GM18909 (cell line): ENCODE data around the gene AFG3L2.
A peak's percentile ranks its signal among the peaks of the same experiment; 100 is the strongest.

Experiments
- ATAC-seq: cut with Tn5 transposase; IDR thresholded peaks from one replicate; pipeline ENCODE4 v1.9.1; 2021; ENCODE audit warnings: mild to moderate bottlenecking; ENCODE audit not compliant: unreplicated experiment, poor library complexity

Gene AFG3L2

DNA sequence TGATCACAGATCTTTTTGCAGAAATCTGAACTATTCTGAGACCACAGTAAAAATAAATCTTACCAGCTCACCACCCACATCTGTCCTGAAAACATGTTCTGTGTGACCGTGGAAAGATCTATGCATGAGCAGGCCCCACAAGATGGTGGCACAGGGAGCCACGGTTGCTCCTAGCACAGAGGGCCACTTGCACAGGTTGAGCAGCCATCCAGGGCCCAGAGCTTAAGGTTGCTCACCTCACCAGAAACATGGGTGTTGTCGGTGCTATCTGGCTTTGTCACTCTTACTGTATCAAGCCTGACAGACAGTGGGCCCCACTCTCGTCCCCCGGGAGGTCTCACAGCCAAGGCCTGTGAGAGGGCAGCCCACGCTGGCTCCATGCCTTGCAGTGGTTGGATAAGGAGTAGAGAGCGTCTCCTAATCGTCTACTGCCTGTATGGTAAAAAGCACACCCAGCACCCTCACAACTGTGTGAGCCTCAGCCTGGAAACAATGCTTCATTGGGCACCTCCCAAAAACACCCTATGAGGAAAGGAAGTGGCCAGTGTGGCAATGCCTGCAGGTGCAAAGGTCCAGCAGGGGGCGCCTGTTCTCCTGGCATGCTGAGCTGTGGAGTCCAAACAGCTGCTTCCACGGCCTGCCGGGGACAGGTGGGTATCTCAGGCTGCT lies 49.4 kb downstream of the AFG3L2 start:
- peak; percentile 83 for ATAC-seq

DNA sequence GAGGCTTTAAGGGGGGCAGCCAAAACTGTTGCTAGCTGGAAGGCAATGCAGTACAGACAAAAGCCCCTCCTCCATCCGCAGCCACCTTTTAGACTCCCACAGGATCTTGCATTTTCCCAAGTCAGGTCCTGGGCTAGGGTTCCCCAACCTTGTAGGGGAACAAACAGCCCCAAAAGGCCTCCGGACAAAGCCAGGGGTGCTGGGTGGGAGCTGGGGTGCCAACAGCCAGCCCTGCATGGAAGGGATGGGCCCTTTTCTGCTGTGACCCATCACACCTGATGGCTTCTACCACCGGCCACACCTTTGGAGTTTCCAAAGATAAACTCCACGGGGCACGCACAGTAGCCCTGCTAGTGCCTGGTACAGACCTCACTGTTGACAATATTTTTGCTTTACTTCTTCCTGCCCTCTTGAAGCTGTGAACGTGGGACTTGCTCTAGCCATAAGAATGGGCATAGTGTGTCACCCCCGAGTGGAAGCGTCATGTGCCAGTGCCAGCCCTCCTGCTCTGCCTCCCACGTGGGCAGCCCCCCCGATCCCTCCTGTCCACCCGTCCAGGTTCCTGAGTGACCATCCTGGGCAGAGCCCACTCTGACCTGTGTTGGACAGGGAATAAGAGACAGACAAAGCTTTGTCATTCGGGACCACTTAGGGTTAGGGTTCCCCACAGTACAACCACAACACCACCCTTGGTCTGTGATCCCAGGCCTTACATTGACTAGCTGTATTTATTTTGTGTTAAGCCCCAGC lies 50.1 kb downstream of the AFG3L2 start:
- ATAC-seq, result no peak

DNA sequence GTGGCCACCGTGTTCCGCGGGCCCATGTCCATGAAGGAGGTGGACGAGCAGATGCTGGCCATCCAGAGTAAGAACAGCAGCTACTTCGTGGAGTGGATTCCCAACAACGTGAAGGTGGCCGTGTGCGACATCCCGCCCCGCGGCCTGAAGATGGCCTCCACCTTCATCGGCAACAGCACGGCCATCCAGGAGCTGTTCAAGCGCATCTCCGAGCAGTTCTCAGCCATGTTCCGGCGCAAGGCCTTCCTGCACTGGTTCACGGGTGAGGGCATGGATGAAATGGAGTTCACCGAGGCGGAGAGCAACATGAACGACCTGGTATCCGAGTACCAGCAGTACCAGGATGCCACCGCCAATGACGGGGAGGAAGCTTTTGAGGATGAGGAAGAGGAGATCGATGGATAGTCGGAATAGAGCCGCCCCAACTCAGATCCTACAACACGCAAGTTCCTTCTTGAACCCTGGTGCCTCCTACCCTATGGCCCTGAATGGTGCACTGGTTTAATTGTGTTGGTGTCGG lies 51.2 kb downstream of the AFG3L2 start:
- ATAC-seq, result no peak

DNA sequence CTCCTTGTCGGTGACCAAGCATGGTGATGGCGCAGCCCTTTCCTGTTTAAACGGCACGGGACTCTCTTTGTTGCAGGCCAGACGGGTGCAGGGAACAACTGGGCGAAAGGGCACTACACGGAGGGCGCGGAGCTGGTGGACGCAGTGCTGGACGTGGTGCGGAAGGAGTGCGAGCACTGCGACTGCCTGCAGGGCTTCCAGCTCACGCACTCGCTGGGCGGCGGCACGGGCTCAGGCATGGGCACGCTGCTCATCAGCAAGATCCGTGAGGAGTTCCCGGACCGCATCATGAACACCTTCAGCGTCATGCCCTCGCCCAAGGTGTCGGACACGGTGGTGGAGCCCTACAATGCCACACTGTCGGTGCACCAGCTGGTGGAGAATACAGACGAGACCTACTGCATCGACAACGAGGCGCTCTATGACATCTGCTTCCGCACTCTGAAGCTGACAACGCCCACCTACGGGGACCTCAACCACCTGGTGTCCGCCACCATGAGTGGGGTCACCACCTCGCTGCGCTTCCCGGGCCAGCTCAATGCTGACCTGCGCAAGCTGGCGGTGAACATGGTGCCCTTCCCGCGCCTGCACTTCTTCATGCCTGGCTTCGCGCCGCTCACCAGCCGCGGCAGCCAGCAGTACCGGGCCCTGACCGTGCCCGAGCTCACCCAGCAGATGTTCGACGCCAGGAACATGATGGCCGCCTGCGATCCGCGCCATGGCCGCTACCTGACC lies 51.9 kb downstream of the AFG3L2 start:
- no peak for ATAC-seq

DNA sequence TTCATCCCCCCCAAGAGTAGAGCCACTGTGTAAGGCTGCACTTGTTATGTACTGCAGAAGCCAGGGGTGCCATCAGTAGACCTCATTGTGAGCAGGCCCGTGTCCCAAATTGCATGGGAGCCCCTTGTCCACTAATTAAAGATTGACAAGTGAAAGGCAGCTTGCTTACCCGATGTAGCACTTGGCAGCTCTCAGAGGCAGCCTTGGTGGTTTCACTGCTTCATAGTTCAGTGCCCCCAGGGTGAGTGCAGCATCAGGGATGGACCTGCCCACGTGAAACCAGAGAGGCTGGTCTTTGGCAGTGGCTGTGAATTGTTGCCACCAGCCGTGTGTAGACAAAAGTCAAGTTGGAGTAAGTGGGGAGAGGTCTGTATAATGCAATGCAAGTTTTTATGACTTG lies 55.7 kb downstream of the AFG3L2 start:
- peak; percentile 86 for ATAC-seq

DNA sequence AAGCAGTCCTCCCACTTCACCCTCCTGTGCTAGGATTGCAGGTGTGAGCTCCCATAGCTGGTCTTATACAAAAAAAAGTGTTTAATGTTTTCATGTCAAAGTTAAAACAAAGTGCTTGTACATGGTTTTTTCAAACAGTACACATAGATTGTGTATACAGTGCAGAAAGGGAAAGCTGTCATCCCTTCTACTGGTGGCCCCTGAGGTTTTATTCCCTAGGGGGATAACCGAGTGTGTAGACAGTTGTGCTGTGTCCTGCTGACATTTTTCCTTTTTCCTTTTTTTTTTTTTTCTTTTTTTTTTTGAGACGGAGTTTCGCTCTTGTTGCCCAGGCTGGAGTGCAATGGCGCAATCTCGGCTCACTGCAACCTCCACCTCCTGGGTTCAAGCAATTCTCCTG lies 58.2 kb downstream of the AFG3L2 start:
- ATAC-seq, result no peak

DNA sequence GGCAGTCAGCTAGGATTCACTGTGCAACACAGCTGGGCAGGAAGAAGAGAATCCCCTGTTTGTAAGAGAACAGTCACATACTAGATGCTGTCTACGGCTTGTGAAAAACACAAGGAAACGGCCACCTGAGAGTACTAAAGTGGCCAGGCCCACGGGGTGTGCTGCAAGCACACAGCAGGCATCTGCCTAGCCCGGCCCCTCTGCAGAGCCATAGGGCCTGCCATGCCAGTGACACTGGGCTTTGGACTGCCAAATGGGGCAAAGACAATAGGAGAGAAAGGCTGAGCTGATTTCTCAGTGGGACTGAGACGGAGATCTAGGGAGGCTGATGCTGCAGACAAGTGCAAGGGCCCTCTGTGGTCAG lies 58.7 kb downstream of the AFG3L2 start:
- no peak for ATAC-seq

DNA sequence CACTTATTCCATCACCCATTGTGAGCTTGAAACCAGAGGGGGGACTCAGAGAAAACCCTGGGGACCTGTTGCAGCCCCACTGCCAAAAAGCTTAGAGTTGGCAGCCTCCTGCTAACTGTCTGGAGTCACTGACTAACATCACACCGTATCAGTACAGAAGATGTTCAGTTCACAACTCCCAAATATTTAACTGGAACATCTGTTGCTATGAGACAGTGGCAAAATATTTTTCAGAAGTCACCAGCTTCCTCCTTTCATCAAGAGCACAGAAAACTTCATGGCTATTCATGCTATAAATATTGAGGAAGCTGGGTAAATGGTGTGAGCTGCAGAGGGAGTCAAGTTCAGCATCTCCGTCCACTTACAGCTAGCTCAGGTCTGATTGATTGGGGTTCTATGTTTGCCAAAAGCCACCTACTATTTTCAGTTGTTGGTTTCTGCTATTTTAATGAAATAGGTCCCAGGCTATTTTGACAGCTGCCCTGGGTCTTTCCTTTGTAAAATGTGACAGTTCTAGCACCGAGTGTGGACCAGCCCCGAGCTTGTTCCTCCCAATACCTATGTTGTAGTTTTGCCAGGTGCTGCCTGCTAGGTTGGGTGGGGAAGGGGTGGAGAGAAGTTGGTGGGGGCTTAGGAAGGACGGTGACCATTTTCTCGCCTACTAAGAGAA lies 59.2 kb downstream of the AFG3L2 start:
- no peak for ATAC-seq

DNA sequence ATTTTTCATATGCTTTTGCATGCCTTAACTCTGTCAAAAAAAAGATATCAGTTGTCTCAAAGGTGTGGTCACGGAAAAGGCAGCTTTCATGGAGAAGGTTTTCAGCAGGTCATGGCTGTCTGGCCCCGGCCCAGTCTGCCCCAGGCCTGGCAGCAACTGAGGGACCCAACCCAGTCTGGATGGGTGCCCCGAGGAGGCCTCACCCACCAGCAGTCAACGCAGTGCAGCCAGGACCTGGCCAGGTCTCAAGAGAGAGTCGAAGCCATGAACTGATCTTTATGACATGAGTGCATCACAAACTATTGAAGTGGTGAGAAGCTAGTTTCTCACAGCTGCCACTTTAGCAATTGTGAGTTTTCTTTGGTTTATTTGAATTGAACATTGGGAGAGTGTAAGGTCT lies 61.1 kb downstream of the AFG3L2 start:
- ATAC-seq, result no peak

DNA sequence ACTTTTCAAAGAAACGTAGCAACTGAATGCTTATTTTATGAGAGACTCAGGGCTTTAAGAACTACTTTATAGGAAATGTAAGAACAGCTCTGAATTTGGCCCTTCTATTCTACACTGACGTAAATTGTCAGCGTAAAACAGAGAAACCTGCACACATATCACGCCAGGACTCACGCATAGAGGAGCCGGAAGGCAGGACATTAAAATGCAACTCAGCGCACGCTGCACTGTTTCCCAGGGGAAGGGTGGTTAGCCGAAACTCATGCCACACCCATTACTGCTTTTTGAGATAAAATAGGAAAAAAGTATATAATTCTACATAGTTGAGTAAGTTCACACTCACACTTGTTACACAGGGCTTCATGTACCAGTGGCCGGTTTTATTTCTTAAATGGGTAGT lies 61.5 kb downstream of the AFG3L2 start:
- ATAC-seq, result no peak

DNA sequence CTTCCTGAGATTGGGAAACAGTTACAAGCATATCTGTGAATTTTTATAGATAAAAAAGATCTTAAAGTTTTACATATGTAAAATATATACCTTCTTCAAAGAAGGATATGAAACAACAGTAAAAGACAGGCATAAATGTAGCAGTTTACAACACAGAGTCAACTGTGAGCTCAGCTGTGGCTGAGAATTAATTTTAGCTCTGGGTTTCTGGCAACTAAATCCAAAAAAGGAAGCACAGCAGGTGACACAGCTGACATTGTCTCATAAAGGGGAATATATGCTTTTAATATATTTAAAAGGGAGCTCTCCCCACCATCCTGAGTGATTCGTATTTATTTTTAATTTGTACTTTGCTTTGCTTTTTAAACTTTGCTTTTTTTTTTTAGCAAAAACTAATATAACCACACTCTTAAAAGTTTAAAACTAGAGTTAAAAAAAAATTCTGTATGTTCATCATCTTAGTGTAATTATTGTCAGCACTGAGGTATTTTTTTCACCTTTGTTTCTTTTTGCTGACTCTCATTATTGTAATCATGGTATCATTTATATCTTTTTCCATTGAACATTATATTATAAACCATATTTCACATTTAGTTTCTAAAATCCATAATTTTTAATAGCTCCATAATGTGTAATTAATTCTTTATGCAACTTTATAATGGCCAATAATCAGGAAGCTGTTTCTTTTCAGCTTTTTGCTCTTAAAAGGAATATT lies 62.3 kb downstream of the AFG3L2 start:
- ATAC-seq, result no peak

DNA sequence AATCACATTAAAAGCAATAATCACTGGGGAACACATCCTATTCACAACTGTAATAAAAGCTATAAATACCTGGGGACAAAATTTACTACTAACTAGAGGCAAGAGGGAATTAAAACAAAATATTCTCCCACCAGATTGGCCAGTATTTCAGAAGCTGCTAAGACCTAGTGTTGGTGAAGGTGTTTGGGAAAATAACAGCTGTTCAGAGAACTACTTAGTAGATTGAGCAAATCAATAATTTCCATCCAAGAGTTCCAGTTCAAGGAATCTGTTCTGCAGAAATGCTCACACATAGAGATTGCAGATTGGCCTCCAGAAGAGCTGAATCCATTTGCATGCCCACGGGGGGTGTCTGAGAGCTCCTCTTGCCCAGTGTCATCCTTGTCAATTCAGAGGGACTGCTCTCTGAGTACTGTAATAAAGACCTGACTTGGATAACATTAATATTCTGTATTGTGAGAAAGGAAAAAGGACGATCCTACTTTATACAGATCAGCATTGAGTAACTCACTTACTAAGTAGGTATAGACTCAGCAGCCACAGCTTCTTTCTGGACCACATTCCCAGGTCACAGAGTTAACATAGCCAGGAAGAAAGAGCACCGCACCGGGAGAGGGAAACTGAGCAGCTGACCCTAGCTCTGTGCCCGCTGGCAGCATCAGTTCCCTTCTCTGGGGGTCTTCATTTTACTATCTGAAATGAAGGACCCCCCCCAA lies 63.3 kb downstream of the AFG3L2 start:
- ATAC-seq, result no peak

DNA sequence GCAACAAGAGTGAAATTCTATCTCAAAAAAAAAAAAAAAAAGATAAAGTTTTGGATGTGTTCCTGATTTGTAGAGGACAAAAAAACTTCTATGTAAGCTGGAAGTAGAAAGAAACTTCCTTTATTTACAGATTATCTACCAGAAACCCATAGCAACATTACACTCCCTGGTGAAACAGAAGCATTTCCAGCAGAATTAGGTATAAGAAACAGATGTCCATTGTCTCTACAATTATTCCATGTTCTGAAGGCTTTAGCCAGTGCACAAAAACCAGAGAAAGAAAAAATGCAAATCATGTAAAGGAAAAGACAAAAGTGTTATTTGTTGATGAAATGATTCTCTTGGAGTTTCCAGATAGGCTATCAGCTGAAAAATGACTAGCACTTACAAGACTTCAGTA lies 64.1 kb downstream of the AFG3L2 start:
- ATAC-seq, result no peak

DNA sequence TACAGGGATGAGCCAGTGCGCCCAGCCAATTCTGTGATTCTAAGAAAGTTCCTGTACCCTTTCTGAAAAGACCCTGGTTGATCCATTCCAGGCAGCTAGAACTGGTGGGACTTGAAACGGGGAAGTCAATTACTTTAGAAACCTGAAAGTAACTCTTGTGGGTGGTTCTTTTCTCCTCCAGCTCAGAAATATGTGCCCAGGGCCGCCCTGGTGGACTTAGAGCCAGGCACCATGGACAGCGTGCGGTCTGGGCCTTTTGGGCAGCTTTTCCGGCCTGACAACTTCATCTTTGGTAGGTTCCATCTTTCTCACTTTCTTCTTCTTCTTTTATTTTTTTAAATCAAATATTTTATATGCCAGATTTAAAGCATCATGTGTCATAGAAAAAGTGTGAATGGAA lies 66.3 kb downstream of the AFG3L2 start:
- ATAC-seq, result no peak

DNA sequence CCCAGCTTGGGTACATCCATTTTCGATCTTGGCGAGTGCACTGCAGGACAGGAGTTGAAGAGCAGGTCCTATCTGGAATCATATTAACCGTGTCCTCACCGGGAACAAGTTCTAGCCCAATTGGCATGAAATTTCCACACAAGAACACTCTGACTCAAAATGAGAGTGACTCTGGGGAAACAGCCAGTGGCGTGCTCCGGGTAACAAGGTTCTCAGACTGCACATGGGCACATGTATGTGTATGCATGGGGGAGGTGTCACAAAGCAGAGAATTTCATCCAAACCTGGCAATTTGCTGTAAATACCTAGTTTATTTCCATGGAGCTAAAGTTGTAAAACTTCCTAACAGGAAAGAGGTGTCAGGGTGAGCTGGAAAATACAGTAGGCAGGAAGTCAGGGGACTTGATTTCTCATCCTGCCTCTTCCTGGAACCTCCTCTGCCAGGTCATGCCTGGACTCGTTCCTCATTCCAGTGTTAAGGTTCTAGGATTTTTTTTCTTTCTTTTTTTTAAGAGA lies 67.3 kb downstream of the AFG3L2 start:
- ATAC-seq, result no peak

DNA sequence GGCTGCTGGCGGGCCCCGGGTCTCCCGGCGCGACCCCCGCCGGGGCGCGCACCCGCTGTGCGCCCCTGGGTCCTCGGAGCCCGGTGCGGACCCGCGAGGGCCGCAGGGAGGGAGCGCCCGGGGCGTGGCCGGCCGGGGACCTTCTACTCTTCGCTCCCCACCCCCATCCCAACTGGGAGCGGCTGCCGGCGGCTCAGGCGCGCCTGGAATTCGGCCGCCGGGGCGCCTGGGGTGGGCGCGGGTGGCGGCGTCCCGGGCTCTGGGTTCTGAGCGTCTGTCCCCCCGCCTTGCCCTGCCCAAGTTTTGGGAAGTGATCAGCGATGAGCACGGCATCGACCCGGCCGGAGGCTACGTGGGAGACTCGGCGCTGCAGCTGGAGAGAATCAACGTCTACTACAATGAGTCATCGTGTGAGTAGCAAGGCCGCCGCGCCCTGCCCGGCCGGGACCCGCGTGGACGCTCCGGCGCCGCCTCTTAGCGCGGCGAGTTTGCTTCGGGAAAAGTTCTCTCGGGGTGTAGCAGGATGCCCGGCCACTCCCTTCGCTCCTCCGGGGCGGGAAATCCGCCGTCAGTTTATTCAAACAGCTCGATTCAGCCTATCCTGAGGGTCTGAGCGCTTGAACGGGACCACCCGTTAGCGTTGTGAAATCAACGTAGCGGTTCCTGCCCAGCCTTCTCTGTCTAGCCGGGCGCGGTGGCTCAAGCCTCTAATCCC lies 68.5 kb downstream of the AFG3L2 start:
- ATAC-seq, result peak; percentile 73

DNA sequence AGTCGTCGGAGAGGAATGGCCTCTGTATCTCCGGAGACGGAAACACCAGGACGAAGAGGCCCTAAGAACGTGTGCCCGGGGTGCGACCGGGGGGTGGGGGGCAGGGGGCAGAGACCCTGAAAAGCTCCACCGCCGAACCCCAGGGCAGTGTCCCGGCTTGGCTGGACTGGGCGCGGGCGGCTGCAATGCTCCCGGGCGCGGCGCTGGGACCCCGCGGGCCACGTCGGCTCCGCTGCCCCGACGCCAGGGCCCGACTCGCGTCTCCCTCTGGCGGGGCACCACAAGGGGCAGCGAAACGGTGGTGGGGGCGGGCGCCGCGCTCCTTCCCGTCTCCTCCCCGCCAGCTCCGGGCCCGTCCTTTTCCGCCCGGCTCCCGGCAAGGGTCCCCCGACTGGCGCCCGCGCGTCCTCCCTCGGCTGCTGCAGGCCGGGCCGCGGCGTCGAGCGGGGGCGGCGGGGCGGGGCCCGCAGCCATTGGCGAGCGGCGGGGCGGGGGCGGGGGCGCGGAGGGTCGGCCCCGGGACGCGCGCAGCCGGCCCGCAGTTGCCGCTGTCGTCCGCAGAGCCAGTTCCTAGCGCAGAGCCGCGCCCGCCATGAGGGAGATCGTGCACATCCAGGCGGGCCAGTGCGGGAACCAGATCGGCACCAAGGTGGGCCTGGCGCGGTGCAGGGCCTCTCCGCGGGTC lies 69.2 kb downstream of the AFG3L2 start, which contains the start of gene TUBB6:
TSS of gene TUBB6 (plus strand) at position 541 of the 685 bp plus-strand sequence. CDS start at position 593, 52 bp downstream.
- ATAC-seq, result peak; percentile 71
